Adipose tissue (tissue), 3 donors: Measurements from ENCODE around the gene DISP2. TPM values are rescaled to one million over a fixed set of nuclear protein-coding genes. Genes with fewer than 3 reads are reported as not detected.

Experiments
- H3K27ac ChIP-seq: one replicate; pipeline ENCODE4 v1.5.1; 2013; ENCODE audit warnings: low read depth, low read length
- WGBS, 3 donors: extraction: QIAGEN DNeasy Blood & Tissue Kit; methylation state at CpG; one replicate each; pipeline ENCODE4 v1.1.7; 2013; 5-methylcytosine and 5-hydroxymethylcytosine counted together
- polyA plus RNA-seq, 3 donors: library from polyadenylated mRNA; stranded (reverse); fragments of 200-250 nt; gene quantifications; one replicate each; pipeline ENCODE4 v1.2.3, GENCODE V29; 2013
- donor health status: healthy with polysubstance abuse.
- donor health status: Bipolar disorder and iron deficiency.
- donor health status: healthy.

Gene DISP2, protein sequence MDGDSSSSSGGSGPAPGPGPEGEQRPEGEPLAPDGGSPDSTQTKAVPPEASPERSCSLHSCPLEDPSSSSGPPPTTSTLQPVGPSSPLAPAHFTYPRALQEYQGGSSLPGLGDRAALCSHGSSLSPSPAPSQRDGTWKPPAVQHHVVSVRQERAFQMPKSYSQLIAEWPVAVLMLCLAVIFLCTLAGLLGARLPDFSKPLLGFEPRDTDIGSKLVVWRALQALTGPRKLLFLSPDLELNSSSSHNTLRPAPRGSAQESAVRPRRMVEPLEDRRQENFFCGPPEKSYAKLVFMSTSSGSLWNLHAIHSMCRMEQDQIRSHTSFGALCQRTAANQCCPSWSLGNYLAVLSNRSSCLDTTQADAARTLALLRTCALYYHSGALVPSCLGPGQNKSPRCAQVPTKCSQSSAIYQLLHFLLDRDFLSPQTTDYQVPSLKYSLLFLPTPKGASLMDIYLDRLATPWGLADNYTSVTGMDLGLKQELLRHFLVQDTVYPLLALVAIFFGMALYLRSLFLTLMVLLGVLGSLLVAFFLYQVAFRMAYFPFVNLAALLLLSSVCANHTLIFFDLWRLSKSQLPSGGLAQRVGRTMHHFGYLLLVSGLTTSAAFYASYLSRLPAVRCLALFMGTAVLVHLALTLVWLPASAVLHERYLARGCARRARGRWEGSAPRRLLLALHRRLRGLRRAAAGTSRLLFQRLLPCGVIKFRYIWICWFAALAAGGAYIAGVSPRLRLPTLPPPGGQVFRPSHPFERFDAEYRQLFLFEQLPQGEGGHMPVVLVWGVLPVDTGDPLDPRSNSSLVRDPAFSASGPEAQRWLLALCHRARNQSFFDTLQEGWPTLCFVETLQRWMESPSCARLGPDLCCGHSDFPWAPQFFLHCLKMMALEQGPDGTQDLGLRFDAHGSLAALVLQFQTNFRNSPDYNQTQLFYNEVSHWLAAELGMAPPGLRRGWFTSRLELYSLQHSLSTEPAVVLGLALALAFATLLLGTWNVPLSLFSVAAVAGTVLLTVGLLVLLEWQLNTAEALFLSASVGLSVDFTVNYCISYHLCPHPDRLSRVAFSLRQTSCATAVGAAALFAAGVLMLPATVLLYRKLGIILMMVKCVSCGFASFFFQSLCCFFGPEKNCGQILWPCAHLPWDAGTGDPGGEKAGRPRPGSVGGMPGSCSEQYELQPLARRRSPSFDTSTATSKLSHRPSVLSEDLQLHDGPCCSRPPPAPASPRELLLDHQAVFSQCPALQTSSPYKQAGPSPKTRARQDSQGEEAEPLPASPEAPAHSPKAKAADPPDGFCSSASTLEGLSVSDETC (N-terminal part only)
- under 1 TPM; 0.24 to 0.62 (median 0.56) TPM for polyA plus RNA-seq

GRCh38 chr15:40357723-40358470 is at the start of gene DISP2:
DISP2 (plus strand) TSS chr15:40358219; CDS start chr15:40358322, 103 bp downstream.
- no peak within 1 kb of the TSS for H3K27ac ChIP-seq
- 3 to 5% (median 4%) methylated on average over 51 to 82 of the region's 82 CpGs for WGBS, 3 donors

DNA sequence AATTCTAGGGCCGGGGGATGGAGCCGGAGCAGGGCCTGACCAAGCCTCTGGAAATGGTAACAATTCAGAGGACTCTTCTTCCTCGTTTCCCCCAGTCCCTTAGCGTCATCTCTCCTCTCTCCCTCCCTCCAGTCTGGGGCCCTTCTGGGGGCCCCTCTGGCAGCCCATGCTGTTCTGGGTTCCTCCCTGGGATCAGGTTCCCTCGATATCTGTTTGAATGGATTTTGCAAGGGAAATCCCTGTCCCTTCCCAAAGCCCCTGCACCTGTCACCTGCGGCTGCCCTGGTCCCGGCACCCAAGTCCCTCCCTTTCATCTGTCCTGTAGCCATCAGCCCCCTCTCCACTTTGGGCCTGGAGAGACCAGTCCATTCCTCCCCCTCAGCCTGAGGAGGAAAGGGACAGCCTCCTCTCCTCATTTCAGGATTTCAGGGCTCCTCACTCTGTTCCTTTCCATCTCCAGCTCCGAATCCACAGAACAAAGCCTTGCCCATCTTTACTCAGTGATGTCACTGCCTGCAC is 48.6 kb upstream of the DISP2 start:
- H3K27ac ChIP-seq, result no peak overlapping the region
- 52 to 88% (median 70%) methylated on average over 8 of the region's 8 CpGs for WGBS, 3 donors

GRCh38 chr15:40310001-40310959 is 47.7 kb upstream of the DISP2 start:
- WGBS, 3 donors, result 12 to 18% (median 16%) methylated on average over 4 of the region's 4 CpGs

GRCh38 chr15:40310993-40311392 is 47.0 kb upstream of the DISP2 start:
- H3K27ac ChIP-seq, result no peak overlapping the region
- WGBS, 3 donors, result 67 to 71% (median 71%) methylated on average over 3 of the region's 3 CpGs

More at GRCh38 chr15:40310001-40310959, 47.7 kb upstream of the DISP2 start:
- H3K27ac ChIP-seq, result no peak overlapping the region

- WGBS, 3 donors, result 82 to 89% (median 86%) methylated on average over 10 of the region's 10 CpGs
- no peak overlapping the region for H3K27ac ChIP-seq
Observed at GRCh38 chr15:40312370-40313158, 45.5 kb upstream of the DISP2 start.

GRCh38 chr15:40313531-40314398 is 44.3 kb upstream of the DISP2 start:
- no peak overlapping the region for H3K27ac ChIP-seq
- 35 to 46% (median 38%) methylated on average over 10 of the region's 10 CpGs for WGBS, 3 donors

- 56 to 84% (median 62%) methylated on average over 4 of the region's 4 CpGs for WGBS, 3 donors
- no peak overlapping the region for H3K27ac ChIP-seq
Observed at GRCh38 chr15:40314723-40315276, 43.2 kb upstream of the DISP2 start.

- 62 to 88% (median 69%) methylated on average over 3 of the region's 3 CpGs for WGBS, 3 donors
Observed at GRCh38 chr15:40316931-40317330, 41.1 kb upstream of the DISP2 start.

GRCh38 chr15:40317580-40317979 is 40.4 kb upstream of the DISP2 start:
- no peak overlapping the region for H3K27ac ChIP-seq
- WGBS, 3 donors, result 69 to 78% (median 75%) methylated on average over 4 of the region's 4 CpGs

More at GRCh38 chr15:40316931-40317330, 41.1 kb upstream of the DISP2 start:
- no peak overlapping the region for H3K27ac ChIP-seq

GRCh38 chr15:40320409-40320808 is 37.6 kb upstream of the DISP2 start:
- 89 to 100% (median 98%) methylated on average over 1 of the region's 1 CpG for WGBS, 3 donors
- no peak overlapping the region for H3K27ac ChIP-seq

DNA sequence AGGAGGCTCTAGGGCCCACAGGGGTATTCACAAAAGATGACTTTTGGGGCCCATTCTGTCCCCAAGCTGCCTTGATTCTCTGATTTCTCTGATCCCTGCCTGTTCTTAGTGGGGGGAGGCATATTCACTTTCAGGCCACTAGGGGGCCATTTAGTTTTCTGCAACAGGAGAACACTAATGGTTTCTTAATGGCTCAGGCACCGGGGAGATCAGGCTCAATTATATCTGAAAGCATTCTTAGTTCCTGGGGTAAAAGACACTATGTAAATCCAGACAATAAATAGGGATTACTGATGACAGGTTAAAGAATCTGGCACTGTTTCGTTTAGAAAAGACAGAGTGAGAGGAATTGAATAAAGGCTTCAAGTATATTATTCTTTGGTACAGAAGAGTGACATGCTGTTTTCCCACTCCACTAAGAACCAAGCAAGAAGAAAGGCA is 37.1 kb upstream of the DISP2 start:
- 0 to 6% (median 2%) methylated on average over 2 of the region's 2 CpGs for WGBS, 3 donors
- no peak overlapping the region for H3K27ac ChIP-seq

GRCh38 chr15:40322531-40323238 is 35.3 kb upstream of the DISP2 start:
- WGBS, 3 donors, result 46 to 59% (median 54%) methylated on average over 26 of the region's 26 CpGs
- no peak overlapping the region for H3K27ac ChIP-seq

DNA sequence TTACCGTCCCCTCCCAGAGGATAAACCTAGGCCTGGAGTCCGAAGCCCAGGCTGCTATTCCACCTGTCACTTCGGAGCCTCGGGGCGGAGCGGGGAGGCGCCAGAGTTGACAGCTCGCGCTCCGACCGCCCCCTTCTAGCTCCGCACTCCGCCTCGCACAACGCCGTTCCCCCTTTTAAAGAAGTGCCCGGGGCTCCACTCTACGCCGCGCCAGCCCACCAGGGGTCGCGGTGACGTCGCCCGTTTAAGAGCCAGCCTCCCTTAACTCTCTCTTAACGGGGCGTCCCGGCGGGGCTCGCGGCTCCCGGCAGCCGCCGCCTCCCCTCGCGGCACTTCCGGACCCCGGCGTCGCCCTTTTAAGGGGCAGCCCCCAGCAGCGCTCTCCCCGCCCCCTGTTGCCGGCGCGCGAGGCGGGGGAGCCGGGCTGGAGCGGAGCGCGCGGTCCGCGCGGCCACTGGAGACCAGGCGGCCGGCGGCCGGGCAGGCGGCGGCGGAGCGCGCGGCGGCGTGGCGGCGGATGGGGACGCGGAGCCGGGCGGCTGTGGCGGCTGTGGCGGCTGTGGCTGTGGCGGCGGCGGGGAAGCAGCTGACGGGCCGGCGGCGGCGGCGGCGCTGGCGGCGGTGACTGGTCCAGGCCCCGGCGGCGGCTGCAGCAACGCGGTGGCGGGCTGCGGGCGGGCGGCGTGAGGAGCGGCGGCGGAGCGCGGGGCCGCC is 34.6 kb upstream of the DISP2 start, which contains the start of gene INAFM2:
TSS of gene INAFM2 (plus strand) at position 454 of the 714 bp plus-strand sequence. CDS start 364 bp downstream, outside the sequence.
- 0% methylated on average over 72 to 103 of the region's 103 CpGs for WGBS, 3 donors

More for the DNA sequence above, 34.6 kb upstream of the DISP2 start, which contains the start of gene INAFM2:
- peak within 1 kb of the TSS; percentile 9 for H3K27ac ChIP-seq
